AG04450 (cell line): ENCODE measurements around the gene DOK6. TPM values are rescaled to one million over a fixed set of nuclear protein-coding genes. Genes with fewer than 3 reads are reported as not detected.

Experiments
- CTCF ChIA-PET: fragments of 300-600, 350-600 bp; formaldehyde crosslinking; extraction: SDS; loops from one replicate; lab custom pipeline; 2022; ENCODE audit warnings: antibody characterized with exemption, inconsistent platforms; lab: Charles Lee
- POLR2A ChIA-PET: fragments of 350-600 bp; formaldehyde crosslinking; extraction: SDS; loops from one replicate; lab custom pipeline; 2021; ENCODE audit warnings: antibody characterized with exemption, inconsistent platforms; lab: Yijun Ruan, JAX
- DNase-seq: peaks from one replicate; pipeline ENCODE4 v3.0.0-alpha.2; 2011; ENCODE audit warnings: low read depth, low spot score
- H3K27ac ChIP-seq: one replicate; pipeline ENCODE4 v1.5.1; 2012; ENCODE audit warnings: low read depth, low read length, control low read depth
- H3K27me3 ChIP-seq: one replicate; pipeline ENCODE4 v1.6.0; 2012; ENCODE audit warnings: low read length; ENCODE audit not compliant: control insufficient read depth, insufficient read depth
- H3K4me3 ChIP-seq: 2 replicates; pipeline ENCODE4 v1.5.1; 2011; ENCODE audit warnings: mild to moderate bottlenecking, low read depth, low read length, control low read depth
- H3K9me3 ChIP-seq: 2 replicates; pipeline ENCODE4 v1.5.1; 2012; ENCODE audit warnings: low read length; ENCODE audit not compliant: control insufficient read depth, insufficient read depth
- polyA plus RNA-seq: library from polyadenylated mRNA; depleted of rRNA; stranded (reverse); fragments of >200 nt; gene quantifications from 2 replicates; pipeline ENCODE4 v1.2.3, GENCODE V29; 2011
- TF ChIP-seq, protein P1 (sequence below): IDR thresholded peaks from 2 replicates; pipeline ENCODE4 v1.5.1; 2011; ENCODE audit warnings: low read depth, low read length, control low read depth, inconsistent platforms

Gene DOK6
- polyA plus RNA-seq, 1 experiment = 0.16 TPM

DNA sequence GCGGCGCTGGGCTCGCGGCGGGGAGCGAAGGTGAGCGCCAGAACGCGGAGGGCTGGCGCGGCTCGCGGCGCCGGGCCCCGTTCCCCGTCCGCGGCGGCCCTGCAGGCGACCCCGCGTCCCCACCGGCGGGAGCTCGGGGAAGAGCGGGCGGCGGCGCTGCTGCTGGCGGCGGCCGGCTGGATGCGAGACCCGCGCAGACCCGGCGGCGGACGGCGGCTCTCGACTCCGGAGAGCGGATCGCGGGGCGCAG, 213 bp downstream of the DOK6 start:
- no peak overlapping the region for H3K27ac ChIP-seq
- ChIA-PET POLR2A (no interaction called here), CTCF (no interaction called here)
- DNase-seq = no peak
- TF ChIP-seq, protein P1, sequence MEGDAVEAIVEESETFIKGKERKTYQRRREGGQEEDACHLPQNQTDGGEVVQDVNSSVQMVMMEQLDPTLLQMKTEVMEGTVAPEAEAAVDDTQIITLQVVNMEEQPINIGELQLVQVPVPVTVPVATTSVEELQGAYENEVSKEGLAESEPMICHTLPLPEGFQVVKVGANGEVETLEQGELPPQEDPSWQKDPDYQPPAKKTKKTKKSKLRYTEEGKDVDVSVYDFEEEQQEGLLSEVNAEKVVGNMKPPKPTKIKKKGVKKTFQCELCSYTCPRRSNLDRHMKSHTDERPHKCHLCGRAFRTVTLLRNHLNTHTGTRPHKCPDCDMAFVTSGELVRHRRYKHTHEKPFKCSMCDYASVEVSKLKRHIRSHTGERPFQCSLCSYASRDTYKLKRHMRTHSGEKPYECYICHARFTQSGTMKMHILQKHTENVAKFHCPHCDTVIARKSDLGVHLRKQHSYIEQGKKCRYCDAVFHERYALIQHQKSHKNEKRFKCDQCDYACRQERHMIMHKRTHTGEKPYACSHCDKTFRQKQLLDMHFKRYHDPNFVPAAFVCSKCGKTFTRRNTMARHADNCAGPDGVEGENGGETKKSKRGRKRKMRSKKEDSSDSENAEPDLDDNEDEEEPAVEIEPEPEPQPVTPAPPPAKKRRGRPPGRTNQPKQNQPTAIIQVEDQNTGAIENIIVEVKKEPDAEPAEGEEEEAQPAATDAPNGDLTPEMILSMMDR = no peak
- no peaks in the 10 kb centered on the region; the same call in 1 of the 2 replicates for H3K9me3 ChIP-seq
- H3K27me3 ChIP-seq = peaks cover 20% of the 10 kb centered on the region
- peak overlapping the region; percentile 64 for H3K4me3 ChIP-seq

DNA sequence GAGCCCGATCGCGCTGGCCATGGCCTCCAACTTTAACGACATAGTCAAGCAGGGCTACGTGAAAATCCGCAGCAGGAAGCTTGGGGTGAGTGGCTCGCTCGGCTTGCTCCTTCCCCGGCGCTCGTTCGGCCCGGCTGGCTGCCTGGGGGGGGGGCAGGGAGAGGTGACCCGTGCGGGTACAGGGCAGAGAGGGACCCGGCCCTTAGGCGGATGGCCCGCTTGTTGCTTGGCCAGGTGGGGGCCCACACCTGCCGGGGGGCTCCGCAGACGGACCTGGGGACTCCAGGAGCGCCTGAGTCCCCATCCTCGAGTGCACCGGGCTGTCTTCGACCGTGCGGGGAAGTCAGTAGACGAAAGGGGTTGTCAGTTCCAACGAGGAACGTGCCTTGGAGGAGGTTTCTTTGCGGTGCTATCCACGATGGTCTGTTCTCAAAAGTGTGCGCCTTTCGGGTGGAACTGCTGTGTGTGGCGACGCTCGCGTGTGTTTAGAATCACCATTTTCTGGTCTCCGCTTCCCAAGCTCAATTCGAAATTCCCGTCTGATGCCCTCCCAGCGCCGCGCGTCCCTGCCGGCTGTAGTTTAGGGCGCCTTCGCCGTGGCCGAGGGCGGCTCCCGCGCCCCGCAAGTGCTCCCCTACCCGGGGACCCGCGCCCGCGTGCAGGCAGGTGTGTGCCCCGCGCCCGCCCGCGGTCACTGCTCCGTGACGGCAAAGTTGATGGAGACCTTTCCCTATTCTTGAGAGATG, 711 bp downstream of the DOK6 start:
- POLR2A ChIA-PET = no interaction called here
- DNase-seq = no peak

DNA sequence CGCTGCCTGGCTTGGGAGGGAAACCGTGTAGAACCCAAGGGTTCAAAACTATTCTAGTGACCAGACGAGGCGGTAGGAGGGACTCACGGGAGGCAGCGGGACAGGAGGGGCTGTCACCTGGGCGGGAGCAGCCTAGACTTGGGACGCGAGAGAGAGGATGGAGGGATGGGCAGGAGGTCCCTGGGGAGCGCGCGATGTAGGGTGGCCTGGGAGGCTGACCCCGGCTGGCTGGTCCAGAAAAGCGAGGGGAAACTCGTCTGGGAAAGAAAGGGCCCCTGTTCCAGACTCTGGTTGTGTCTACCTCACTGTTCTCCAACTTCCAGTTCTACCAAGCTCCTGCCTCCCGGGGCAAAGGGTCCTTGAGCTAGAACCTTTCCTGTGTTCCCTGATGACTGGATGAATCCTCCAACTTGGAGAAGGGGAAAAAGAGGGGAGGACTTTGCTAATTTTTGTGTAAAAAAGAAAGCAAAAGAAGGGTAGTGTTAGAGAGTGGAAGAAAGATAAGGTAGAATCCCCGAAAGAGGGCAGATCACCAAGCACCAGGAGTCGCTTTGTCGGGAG, 1.4 kb downstream of the DOK6 start:
- TF ChIP-seq, protein P1 = no peak
- POLR2A ChIA-PET = no interaction called here
- DNase-seq = no peak
- Histone ChIP-seq H3K4me3 (peak overlapping the region; percentile 60; the same call in 1 of the 2 replicates), H3K27me3 (peaks cover 20% of the 10 kb centered on the region), H3K27ac (no peak overlapping the region), H3K9me3 (no peaks in the 10 kb centered on the region; the same call in 1 of the 2 replicates)
- CTCF ChIA-PET = no interaction called here

More for the DNA sequence above, 711 bp downstream of the DOK6 start:
- Histone ChIP-seq H3K9me3 (no peaks in the 10 kb centered on the region; the same call in 1 of the 2 replicates), H3K27me3 (peaks cover 20% of the 10 kb centered on the region), H3K27ac (no peak overlapping the region), H3K4me3 (peak overlapping the region; percentile 60)
- TF ChIP-seq, protein P1 = no peak
- CTCF ChIA-PET = no interaction called here

DNA sequence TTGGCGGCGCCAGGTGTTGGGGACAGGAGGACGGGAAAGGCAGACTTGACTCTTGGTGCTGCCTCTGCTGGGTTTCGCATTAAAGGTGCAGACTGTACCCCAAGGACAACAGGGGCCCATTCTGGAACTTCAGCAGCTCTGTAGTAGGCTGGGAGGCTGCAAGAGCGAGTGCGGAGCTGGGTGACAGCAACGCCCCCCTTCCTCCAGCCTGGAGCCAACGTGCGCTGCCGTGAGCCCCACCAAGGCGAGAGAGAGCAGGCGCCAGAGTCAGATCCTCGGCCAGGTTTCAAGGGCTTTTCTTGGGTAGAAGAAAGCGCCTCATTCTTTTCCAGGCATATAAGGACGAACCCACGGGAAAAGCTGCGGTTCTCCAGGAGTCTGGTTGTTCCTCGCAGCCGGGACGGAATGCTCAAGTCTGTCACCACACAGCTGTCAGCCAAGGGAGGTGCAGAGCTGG, 1.9 kb downstream of the DOK6 start:
- Histone ChIP-seq H3K9me3 (no peaks in the 10 kb centered on the region; the same call in 1 of the 2 replicates), H3K4me3 (no peak overlapping the region), H3K27me3 (peaks cover 20% of the 10 kb centered on the region), H3K27ac (no peak overlapping the region)
- CTCF ChIA-PET = no interaction called here
- POLR2A ChIA-PET = interaction anchor here (0.6 kb wide), 1 partner anchor 710 kb away, joined by 3 read pairs; no protein-coding TSS in a partner anchor
- TF ChIP-seq, protein P1 = no peak
- no peak for DNase-seq

DNA sequence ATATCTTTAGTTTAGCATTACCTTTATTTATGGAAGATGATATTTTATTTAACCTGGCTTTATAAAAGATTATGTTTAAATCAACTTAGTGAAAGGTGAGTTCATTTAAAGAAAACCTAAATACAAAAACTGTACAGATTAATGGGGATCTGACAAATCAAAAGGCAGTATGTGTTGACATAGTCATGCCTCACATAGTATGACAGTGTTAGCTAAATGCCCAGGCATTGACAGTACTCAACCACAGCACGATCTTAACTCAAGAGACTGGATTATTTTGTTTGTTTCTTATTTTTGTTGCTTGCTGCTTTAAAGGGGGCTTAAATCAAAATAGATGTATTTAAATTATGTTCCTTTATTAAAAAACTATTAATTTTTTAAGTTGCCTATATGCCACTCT, 7.8 kb downstream of the DOK6 start:
- ChIA-PET CTCF (no interaction called here), POLR2A (no interaction called here)
- TF ChIP-seq, protein P1 = no peak
- DNase-seq = no peak
- Histone ChIP-seq H3K9me3 (no peaks in the 10 kb centered on the region), H3K27me3 (no peaks in the 10 kb centered on the region), H3K4me3 (no peak overlapping the region), H3K27ac (no peak overlapping the region)
